ENCODE data around the gene SPATS2L. TPM values are rescaled to one million over a fixed set of nuclear protein-coding genes. Genes with fewer than 3 reads are reported as not detected.
A peak's percentile ranks its signal among the peaks of the same experiment; 100 is the strongest.

SPATS2L gene
- total RNA-seq, 1 donor from 2014 or later: 192 TPM

GRCh38 chr2:200477667-200478131 lies 171.2 kb downstream of the SPATS2L start:
- DNase-seq (ENCODE audit: low read depth): no peak
- Mint-ChIP-seq H3K4me1 (ENCODE audit: low read depth, unreplicated experiment) (peaks cover 10% of the 10 kb centered on the region), H3K4me3 (ENCODE audit: unreplicated experiment) (no peak overlapping the region), H3K9me3 (ENCODE audit: unreplicated experiment) (no peaks in the 10 kb centered on the region), H3K27me3 (ENCODE audit: low read depth, unreplicated experiment) (no peaks in the 10 kb centered on the region), H3K27ac (ENCODE audit: unreplicated experiment) (no peak overlapping the region), H3K36me3 (ENCODE audit: low read depth, unreplicated experiment) (peaks cover 15% of the 10 kb centered on the region)
- no peaks in the 10 kb centered on the region for H4K20me1 ChIP-seq (ENCODE audit: insufficient read depth, low read length)
- FAIRE-seq: no peak
- H3K79me2 ChIP-seq (ENCODE audit: insufficient read depth, low read length): no peaks in the 10 kb centered on the region
- no peak overlapping the region for H3K4me2 ChIP-seq (ENCODE audit: low read length)
- H3K4me3 ChIP-seq (ENCODE audit: insufficient read depth, low read depth, low read length): no peak overlapping the region
- H3K4me1 ChIP-seq (ENCODE audit: insufficient read depth, low read length): peaks cover 16% of the 10 kb centered on the region
- H3K9me3 ChIP-seq (ENCODE audit: insufficient read depth, low read depth, low read length): no peaks in the 10 kb centered on the region
- H3K9ac ChIP-seq (ENCODE audit: low read length): no peak overlapping the region
- H2AFZ ChIP-seq (ENCODE audit: low read depth, low read length): no peak overlapping the region
- TF ChIP-seq EZH2 (IDR thresholded peaks at IDR 0.05; ENCODE audit: insufficient read depth, low read length): no peak
- TF ChIP-seq CTCF (IDR thresholded peaks at IDR 0.05; ENCODE audit: insufficient read depth, low read depth, low read length): no peak
- no peaks in the 10 kb centered on the region for H3K27me3 ChIP-seq (ENCODE audit: insufficient read depth, low read length)
- peaks cover 32% of the 10 kb centered on the region for H3K36me3 ChIP-seq (ENCODE audit: insufficient read depth, low read length)
- H3K27ac ChIP-seq (ENCODE audit: low read depth, low read length): no peak overlapping the region

- Mint-ChIP-seq H3K4me1 (ENCODE audit: low read depth, unreplicated experiment) (peaks cover 13% of the 10 kb centered on the region), H3K36me3 (ENCODE audit: low read depth, unreplicated experiment) (peaks cover 10% of the 10 kb centered on the region), H3K4me3 (ENCODE audit: unreplicated experiment) (no peak overlapping the region), H3K27me3 (ENCODE audit: low read depth, unreplicated experiment) (no peaks in the 10 kb centered on the region), H3K27ac (ENCODE audit: unreplicated experiment) (no peak overlapping the region), H3K9me3 (ENCODE audit: unreplicated experiment) (no peaks in the 10 kb centered on the region)
- FAIRE-seq (no peak), DNase-seq (ENCODE audit: low read depth) (peak; percentile 73)
- Histone ChIP-seq H3K36me3 (ENCODE audit: insufficient read depth, low read length) (peaks cover 25% of the 10 kb centered on the region), H3K9me3 (ENCODE audit: insufficient read depth, low read depth, low read length) (no peaks in the 10 kb centered on the region), H3K4me1 (ENCODE audit: insufficient read depth, low read length) (peaks cover 16% of the 10 kb centered on the region), H3K79me2 (ENCODE audit: insufficient read depth, low read length) (no peaks in the 10 kb centered on the region), H4K20me1 (ENCODE audit: insufficient read depth, low read length) (no peaks in the 10 kb centered on the region), H3K4me2 (ENCODE audit: low read length) (peak overlapping the region; percentile 66), H3K27ac (ENCODE audit: low read depth, low read length) (peak overlapping the region; percentile 62), H3K4me3 (ENCODE audit: insufficient read depth, low read depth, low read length) (no peak overlapping the region), H2AFZ (ENCODE audit: low read depth, low read length) (no peak overlapping the region), H3K27me3 (ENCODE audit: insufficient read depth, low read length) (no peaks in the 10 kb centered on the region), H3K9ac (ENCODE audit: low read length) (peak overlapping the region; percentile 41)
- no peak for TF ChIP-seq EZH2 (IDR thresholded peaks at IDR 0.05; ENCODE audit: insufficient read depth, low read length)
- TF ChIP-seq CTCF (IDR thresholded peaks at IDR 0.05; ENCODE audit: insufficient read depth, low read depth, low read length): no peak
These were observed 173.3 kb downstream of the SPATS2L start for GRCh38 chr2:200479692-200480265.

- H3K36me3 Mint-ChIP-seq (ENCODE audit: low read depth, unreplicated experiment): peaks cover 6% of the 10 kb centered on the region
- Histone ChIP-seq H3K9ac (ENCODE audit: low read length) (no peak overlapping the region), H3K4me3 (ENCODE audit: insufficient read depth, low read depth, low read length) (no peak overlapping the region), H3K4me1 (ENCODE audit: insufficient read depth, low read length) (peaks cover 16% of the 10 kb centered on the region), H3K9me3 (ENCODE audit: insufficient read depth, low read depth, low read length) (no peaks in the 10 kb centered on the region), H3K27ac (ENCODE audit: low read depth, low read length) (no peak overlapping the region), H3K27me3 (ENCODE audit: insufficient read depth, low read length) (no peaks in the 10 kb centered on the region), H3K4me2 (ENCODE audit: low read length) (no peak overlapping the region), H3K79me2 (ENCODE audit: insufficient read depth, low read length) (no peaks in the 10 kb centered on the region), H4K20me1 (ENCODE audit: insufficient read depth, low read length) (no peaks in the 10 kb centered on the region), H2AFZ (ENCODE audit: low read depth, low read length) (no peak overlapping the region), H3K36me3 (ENCODE audit: insufficient read depth, low read length) (peaks cover 9% of the 10 kb centered on the region)
- H3K27me3 Mint-ChIP-seq (ENCODE audit: low read depth, unreplicated experiment): no peaks in the 10 kb centered on the region
- TF ChIP-seq CTCF (IDR thresholded peaks at IDR 0.05; ENCODE audit: insufficient read depth, low read depth, low read length) (no peak), EZH2 (IDR thresholded peaks at IDR 0.05; ENCODE audit: insufficient read depth, low read length) (no peak)
- peaks cover 34% of the 10 kb centered on the region for H3K4me1 Mint-ChIP-seq (ENCODE audit: low read depth, unreplicated experiment)
- FAIRE-seq (no peak), DNase-seq (ENCODE audit: low read depth) (no peak)
- H3K27ac Mint-ChIP-seq (ENCODE audit: unreplicated experiment): no peak overlapping the region
- no peaks in the 10 kb centered on the region for H3K9me3 Mint-ChIP-seq (ENCODE audit: unreplicated experiment)
- H3K4me3 Mint-ChIP-seq (ENCODE audit: unreplicated experiment): no peak overlapping the region
These were observed 175.7 kb downstream of the SPATS2L start for GRCh38 chr2:200482194-200482593.
